Astrocyte of the cerebellum (primary cell): Measurements from ENCODE around the gene CAPN9.

ENCODE experiments used
- DNase-seq: peaks from one replicate; pipeline ENCODE4 v3.0.0-alpha.2; 2011; ENCODE audit warnings: low read depth
- H3K4me3 ChIP-seq: 2 replicates; pipeline ENCODE4 v1.5.1; 2011; ENCODE audit warnings: mild to moderate bottlenecking, low read depth, low read length, moderate library complexity
- CTCF ChIP-seq: IDR thresholded peaks from 2 replicates; pipeline ENCODE4 v1.5.1; 2012; ENCODE audit warnings: low read length, low read depth, moderate library complexity, mild to moderate bottlenecking; ENCODE audit errors: missing control alignments
- in situ Hi-C: cut with HindIII; loops from 2 replicates; pipeline ENCODE4 v1.10.0; 2017; ENCODE audit warnings: low sequenced_read_pairs

CAPN9 gene

DNA sequence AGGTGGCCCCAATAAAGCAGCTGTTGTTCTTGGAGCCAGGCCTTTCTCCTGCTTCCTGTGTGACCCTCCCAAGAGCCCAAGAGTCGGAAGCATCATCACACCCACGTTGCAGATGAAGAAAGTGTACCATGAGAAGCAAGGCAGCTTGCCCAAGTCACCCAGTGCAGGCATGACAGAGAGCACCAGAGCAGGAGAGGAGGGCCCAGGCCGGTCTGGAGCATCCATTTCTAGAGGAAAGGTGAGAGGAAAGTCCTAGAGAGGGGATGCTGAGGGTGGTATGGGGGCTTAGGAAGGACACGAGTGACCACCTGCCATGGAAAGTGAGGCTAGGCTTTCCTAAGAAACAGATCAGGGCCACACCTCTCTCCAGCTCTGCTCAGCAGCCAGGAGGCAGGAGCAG lies 74.2 kb downstream of the CAPN9 start:
- in situ Hi-C loops: no loop called here
- no peak overlapping the region for H3K4me3 ChIP-seq
- no peak for DNase-seq
- no peak for TF ChIP-seq CTCF

GRCh38 chr1:230822092-230822581 lies 74.9 kb downstream of the CAPN9 start:
- DNase-seq: no peak
- no peak overlapping the region for H3K4me3 ChIP-seq
- no peak for TF ChIP-seq CTCF
- in situ Hi-C loops: no loop called here

DNA sequence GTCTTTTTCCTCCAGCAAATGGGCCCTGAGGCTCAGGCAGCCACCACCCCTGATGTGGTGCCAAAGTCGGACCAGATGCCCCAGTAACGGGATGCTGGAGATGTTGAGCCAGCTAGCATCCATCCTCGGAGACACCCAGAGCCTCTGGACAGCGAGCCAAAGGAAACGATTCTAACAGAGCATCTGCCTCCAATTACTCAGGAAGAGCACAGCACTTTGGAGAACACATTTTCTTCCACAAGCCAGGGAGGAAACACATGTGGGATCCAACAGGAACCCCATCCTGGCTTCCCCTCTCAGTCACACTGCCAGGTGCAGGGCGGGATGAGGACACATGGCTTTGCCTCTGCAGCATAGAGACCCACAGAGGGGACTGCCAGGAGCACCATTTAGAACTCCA lies 76.2 kb downstream of the CAPN9 start:
- DNase-seq: no peak
- no peak overlapping the region for H3K4me3 ChIP-seq
- no peak for TF ChIP-seq CTCF
- in situ Hi-C loops: no loop called here

- no peak overlapping the region for H3K4me3 ChIP-seq
- DNase-seq: no peak
- in situ Hi-C loops: no loop called here
- no peak for TF ChIP-seq CTCF
Measured at GRCh38 chr1:230823931-230824381, 76.8 kb downstream of the CAPN9 start.

DNA sequence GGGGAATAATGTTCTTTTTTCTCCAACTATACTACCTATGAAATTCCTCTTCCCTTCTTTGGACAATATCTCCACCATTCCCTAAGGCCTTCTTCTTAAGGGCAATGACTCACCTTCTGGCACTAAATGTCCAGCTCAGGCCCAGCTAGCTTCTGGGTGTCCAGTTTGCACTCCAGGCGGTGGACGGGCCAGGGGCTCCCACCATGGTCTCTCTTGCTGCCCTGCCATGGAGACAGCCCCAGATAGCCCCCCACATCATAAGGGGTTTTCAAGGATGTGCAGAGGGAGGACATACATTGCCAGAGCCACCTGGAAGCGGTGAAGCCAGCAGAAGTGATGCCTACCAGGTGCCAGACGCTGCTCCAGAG lies 77.3 kb downstream of the CAPN9 start:
- TF ChIP-seq CTCF: no peak
- no peak for DNase-seq
- in situ Hi-C loops: no loop called here
- H3K4me3 ChIP-seq: no peak overlapping the region

GRCh38 chr1:230824919-230825721 lies 77.9 kb downstream of the CAPN9 start:
- peak; percentile 27 for DNase-seq
- TF ChIP-seq CTCF: no peak
- in situ Hi-C loops: no loop called here
- no peak overlapping the region for H3K4me3 ChIP-seq
